ENCODE measurements around the gene PEAK1. TPM values are rescaled to one million over a fixed set of nuclear protein-coding genes. Genes with fewer than 3 reads are reported as not detected.
"Not testable (repeated sequence)": the region's sequence is repeated elsewhere in the genome, so short reads cannot be mapped to it uniquely, and the experiment has no call there.

The PEAK1 gene
- polyA plus RNA-seq, 10 donors = 28.4 to 42.5 (median 37.3) TPM

DNA sequence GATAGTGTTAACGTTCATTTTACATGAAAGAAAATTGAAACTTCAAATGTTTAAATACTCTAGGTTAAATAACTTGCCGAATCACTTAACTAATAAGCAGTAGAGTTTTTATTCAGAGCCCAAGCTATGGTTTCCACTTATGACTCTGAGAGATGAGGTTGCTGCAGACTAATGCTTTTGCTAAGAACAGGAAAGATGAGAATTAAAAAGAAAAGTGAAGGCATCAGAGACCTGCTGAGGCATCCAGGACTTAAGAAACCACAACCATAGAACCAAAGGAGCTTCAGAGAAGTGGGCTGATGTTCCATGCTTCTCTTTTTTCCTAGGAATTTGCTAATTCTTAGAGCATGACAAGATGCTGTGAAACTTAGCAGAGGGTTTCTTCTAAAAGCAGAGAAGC is 10.3 kb upstream of the PEAK1 start:
- DNase-seq = no peak

DNA sequence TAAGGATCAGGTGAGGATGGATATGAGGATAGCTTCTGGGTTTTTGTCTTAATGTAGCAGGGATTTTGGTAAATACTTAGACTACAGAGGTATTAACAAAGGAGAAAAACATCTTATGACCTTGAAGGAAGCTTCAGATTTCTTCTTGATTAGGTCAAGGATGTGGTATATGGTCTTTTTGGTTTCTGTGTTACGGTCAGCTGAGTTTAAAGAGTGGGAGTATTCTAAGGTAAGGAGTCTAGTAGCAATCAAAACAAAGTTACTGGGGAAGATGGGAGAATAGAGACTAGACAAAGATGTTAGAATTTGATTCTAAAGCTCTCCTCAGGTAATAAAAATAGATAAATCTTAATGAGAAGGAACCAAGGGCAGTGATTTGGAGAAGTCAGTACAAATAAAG is 7.0 kb upstream of the PEAK1 start:
- DNase-seq = no peak

DNA sequence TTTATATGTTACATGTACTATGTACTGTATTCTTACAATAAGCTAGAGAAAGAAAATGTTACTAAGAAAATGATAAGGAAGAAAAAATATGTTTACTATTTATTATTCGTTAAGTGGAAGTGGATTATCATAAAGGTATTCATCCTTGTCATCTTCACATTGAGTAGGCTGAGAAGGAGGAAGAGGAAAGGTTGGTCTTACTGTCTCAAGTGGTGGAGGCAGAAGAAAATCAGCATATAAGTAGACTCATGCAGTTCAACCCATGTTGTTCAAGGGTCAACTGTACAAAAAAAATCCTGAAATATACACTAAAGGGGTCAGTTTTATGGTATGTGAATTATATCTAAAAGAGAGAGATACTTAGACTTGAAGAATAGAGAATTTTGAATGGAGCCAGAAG is 6.5 kb upstream of the PEAK1 start:
- no peak for DNase-seq

DNA sequence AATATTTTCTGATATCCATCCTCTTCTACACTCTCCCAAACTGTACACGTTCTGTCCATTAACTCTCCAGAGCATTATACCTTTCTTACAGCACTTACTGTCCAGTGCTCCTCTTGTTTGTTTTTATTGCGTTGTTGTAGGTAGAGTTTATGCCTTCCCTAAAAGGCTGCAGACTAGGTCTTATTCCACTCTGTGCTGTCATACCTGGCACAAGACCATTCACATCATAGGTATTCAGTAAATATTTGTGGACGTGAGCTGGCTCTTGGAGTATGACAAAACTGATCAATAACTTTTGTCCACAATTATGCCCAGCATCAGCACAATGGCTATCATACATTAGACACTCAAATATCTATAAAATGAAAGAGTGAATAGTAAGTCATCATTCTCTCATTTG is 5.2 kb upstream of the PEAK1 start:
- no peak for DNase-seq

DNA sequence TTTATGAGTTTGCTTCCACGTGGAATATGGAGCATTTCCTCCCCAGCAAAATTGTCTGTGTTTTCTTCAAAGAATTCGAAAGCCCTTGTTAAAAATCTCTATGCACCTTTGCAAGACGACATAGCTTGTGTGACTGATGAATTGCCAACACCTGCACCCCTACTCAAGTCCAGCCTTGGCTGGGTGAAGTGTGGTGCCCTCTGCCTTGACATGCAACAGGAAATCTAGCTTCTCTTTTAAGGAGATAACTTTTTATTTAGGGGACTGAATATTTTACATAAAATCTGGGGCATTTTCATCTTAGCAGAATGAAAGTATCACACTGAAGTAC is 1.4 kb upstream of the PEAK1 start:
- no peak for DNase-seq

DNA sequence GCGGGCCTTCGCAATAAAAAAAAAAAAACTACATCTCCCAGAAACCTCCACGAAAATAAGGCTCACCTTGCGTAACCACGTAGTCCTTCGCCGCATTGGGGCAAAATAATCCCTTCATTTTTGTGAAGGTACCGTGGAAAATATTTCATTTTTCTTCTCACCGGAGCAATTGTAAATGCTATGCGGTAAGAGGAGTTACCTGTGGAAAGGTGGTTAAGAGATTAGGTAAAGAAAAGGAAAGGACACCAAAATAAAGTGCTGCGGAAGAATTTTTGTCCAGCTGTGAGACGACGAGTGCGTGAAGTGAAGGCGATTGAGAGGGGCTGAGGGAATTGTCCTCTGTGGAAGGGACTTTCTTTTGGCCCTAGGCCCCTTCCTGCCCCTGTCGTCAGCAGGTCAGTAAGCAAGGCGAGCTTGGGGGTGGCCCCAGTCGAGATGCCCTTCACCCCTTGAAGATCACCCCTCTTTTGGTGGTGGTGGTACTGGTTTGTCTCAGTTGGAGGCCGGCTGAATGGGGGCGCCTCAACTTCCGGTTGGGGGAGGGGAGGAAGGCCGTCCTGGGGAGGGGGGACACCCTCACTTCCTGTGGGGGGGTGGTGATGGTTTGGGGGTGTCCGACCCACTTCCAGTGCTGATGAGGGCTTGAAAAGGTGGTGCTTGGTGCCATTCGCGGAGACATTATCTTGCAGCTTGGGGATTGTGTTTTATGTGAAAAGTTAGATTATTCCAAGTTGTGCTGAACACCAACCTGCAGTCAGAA is 886 bp upstream of the PEAK1 start, which contains the start of gene HMG20A:
TSS of gene HMG20A (plus strand) at position 279 of the 760 bp plus-strand sequence. CDS start 37,520 bp downstream, outside the sequence.
- peak in 2 of 3 donors; percentile 91 to 96 for DNase-seq

DNA sequence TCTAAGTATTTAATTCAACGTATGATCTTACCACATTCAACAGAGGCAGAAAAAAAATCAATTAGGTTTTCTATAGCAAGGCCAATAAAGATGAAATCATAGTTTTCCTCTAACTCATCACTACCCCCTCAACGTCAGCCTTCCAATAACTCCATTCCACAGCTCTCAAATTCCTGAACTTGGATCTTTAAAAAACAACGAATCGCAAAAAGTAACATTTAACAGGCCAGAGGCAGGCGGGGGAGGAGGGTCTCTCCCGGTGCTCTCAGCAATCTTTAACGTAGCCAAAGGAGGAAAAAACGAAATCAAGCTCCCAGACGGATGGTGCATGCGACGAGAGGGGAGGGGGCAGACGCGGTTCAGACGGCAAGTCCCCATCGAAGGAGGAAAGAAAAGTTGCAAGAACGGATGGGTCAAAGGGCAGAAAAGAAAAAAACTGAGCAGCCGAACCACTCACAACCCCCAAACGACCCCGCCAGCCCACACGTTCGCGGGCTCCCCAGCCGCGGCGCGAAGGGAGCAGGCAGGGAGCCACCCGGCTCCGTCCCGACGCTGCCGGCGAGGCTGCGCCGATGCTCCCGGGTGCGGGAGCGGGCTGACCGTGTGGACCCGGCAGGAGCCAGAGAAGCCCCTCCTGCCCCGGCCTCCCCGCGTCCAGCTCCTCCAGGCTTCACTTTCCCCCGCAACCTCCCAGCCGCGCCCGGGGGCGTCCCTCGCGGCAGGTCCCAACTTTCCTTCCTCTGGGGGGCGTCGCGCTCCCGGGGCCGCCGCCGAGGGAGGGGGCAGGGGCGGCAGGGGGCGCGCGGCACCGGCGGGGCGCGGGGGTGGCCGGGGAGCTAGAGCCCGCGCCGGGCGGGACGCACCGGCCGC is 703 bp downstream of the PEAK1 start:
- DNase-seq = peak; percentile 53 to 87 (median 69)

DNA sequence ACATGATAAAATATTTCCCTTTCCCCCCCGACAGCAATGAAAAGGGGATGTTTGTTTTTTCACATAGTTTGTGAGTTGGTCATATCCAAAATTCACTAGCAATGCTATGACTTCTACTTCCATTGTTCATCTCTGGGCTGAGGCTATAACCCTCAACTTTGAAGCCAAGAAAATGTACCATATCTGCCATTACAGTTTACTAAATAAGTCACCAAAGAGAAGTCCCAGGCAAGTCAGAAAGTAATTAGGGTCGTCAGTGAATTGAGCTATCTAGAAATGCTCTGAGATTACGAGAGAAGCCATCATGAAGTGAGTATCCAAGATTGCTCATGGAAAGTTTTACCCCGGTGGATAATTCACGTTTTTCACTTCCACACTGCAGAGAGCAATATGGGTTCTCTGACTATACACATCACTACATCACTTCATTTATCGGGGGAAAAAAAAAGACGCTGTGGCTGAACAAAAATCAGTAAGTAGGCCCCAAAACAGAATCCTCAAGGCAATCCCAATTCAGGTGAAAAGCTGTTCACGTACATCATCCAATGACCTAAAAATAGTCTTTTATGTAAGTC is 1.4 kb downstream of the PEAK1 start:
- peak in 2 of 3 donors; percentile 48 to 56 for DNase-seq

DNA sequence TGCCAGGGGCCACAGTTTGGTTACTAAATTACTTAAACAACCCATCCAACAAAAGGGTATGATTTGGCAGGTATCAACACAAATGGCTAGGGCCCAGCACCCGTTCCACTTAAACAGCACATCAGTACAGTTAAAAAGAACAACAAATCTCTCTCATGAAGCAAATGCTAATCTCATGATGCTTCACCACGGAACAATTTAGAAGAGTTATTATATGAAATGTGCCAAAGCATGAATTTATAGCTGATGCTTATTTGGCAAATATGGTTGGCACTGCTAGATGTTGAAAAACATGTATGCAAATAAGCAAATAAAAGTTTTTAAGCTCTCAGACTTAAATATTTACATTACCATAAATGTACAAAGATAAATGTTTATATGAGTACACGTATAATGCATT is 2.3 kb downstream of the PEAK1 start:
- no peak for DNase-seq

DNA sequence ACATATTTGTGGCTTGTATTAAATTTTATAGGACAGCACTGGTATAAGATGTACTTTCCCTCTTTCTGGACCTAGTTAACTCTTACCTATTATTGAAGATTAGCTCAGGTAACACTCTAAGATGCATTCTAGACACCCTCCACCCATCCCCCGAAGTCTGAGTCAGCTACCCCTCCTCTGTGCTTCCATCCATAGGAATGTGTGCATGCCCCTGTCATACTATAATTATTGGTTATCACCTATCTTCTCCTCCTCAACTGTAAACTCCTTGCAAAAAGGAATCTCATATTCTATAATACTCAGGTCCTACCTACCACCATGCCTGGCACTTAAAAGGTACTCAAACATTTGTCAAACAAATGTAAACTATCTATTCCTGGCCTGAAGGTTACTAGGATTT is 3.0 kb downstream of the PEAK1 start:
- DNase-seq = no peak

DNA sequence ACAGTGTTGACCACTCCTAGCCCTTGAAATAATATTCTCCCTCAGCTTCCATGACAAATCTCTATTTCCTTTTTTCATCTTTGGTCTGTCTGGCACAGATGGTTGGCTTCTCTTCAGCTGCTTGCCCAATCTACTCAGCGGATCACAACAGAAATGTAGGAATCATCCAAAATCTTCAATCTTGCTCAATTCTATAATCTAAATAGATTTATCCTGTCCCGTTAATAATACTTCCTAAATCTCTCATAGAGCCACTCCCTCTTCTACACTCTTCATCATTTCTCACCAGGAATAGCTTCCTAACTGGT is 3.8 kb downstream of the PEAK1 start:
- DNase-seq = no peak

DNA sequence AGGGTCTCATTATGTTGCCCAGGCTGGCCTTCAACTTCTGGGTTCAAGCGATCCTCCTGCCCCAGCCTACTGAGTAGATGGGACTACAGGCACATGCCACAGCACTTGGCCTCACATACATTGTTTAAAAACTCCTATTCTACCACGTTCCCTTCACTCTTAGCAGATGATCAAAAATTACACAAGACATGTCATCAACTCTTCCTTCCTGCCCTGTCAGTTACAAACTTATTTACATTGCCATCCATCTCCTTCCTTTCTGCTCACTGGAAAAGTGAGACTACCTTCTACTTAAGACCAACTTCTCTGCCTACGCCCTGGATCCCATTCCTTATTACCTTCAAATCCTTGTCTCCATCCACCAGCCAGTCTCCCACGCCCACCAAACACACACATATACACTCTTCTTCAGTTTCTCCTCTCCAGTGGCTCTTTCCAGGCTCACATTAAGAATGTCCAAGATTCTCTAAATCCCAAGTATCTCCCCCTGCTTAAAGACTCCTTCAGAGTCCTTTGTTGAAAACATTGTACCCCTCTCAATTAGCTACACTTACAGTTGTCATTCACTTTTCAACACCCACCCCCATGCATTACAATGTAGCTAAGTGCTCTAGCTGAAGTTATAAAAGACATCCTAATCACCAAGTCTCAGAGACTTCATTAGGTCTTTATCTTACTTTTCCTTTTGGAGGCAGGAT is 4.3 kb downstream of the PEAK1 start:
- no peak for DNase-seq

DNA sequence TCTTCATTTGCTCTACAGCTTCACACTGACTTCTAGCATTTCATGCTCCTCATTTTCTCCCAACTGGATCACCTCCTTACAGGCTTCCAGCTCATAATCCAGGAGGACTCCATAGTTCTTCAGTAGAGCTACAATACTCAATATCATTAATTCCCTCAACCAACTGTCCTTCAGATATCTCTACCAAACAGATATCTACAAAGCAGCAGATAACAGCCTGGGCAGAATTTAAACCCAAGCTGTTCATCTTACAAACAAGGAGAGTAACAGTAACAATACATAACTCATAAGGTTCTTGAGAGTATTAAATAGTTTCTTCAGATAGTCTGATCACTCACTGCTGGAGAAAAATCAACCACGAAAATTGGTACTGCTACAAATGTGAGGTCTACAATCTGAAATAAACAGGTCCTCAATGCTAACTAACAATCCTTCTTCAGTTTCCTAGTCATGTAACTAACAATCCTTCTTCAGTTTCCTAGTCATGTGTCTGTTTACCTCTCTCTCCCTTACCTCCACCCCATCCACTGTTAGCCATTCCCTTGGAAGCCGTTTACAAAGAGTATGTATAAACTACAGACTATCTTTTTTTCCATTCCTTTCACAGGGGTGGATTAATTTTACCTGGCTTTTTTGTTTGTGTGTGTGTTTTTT is 5.0 kb downstream of the PEAK1 start:
- DNase-seq = no peak

DNA sequence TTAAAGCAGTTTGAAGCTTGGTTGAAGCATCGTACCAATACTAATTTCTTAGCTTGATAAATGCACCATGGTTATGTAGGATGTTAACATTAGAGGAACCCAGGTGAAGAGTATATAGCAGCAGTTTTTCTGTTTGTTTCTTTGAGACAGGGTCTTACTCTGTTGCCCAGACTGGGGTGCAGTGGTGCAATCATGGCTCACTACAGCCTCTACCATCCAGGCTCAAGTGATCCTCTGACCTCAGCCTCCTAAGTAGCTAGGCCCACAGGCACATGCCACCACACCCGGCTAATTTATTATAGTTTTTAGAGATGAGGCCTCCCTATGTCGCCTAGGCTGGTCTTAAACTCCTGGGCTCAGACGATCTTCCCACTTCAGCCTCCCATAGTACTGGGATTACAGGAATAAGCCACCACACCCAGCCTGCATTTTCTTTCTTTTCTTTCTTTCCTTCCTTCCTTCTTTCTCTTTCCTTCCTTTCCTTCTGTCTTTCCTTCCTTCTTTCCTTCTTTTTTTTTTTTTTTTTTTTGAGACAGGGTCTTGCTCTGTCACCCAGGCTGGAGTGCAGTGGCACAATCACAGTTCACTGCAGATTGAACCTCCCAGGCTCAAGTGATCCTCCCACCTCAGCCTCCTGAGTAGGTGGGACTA is 6.1 kb downstream of the PEAK1 start:
- no peak for DNase-seq

DNA sequence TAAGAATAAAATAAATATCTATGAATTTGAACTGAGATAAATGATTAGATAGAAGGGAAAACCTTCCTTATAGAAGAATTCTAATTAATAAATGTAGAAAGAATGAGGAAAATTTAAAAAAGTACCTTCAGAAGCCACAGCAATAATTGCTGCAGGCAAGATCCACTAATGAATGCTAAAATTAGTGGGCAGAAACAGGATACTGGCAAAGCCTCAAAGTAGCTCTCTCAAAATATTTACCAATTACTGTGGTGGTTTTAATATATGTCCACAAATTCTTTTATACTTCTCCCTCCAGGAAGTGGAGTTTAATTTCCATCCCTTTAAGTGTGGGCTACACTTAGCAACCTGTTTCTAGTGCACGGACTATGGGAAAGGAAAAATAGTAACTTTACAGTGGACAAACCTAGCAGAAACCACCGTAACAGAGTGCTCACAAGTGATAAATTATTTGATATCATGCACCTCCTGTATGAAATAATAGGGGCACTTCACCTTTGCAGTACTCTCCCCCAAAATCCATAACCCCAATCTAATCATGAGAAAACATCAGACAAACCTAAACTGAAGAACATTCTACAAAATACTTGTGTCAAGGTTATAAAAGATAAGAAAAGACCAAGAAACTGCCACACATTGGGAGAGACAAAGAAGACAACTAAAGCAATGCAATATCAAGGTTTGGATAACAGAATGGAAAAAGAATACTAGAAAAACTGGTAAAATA is 6.8 kb downstream of the PEAK1 start:
- DNase-seq = no peak

DNA sequence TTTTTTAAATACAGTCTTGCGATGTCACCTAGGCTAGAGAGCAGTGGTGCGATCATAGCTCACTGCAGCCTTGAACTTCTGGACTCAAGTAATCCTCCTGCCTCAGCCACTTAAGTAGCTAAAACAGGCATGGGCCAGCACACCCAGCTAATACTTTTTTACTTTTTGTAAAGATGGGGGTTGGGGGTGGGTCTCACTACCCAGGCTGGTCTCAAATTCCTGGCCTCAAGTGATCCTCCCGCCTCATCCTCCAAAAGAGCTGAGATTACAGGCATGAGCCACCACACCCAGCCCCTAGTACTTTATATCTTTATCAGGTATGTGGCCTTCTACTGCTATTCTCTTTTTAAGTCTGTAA is 8.3 kb downstream of the PEAK1 start:
- no peak for DNase-seq

DNA sequence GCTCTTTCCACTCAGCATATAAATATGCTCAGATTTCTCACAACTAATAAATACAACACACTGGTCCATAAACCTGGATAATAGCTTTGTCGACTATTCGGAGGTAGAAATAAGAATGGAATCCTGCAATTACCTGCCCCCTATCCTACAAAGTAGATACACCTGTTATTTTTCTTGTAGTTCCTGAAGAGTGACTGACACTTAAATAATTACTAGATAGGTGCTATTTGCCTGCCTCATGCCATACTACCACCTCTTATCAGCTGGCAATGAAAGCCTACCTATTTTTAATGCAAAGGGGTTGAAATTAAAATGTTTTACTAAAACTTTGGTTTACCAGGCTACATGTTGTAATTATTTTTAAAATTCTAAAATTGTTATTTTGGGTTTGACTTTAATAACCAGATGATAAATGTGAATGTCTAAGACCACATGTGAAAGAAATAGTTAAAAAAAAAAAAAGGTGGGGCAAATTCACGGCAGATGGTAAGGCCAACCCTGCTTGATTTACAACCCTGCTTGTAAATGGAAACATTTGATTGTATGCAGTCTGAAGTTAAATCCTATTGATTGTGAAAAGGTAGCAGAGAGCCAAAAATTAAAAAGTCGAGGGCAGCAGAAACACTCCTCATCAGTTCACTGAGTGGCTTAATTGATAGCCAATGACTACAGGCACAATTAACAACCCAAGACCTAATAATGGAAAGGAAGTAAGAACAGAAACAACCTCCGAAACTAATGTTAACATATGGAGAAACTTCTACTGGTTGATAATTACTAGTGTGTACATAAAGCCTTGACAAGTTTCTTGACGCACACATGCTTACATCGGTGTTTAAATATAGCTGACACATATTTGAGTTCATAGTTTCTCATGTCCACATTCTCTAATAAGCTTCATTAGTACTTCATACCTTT is 8.9 kb downstream of the PEAK1 start:
- no peak for DNase-seq

DNA sequence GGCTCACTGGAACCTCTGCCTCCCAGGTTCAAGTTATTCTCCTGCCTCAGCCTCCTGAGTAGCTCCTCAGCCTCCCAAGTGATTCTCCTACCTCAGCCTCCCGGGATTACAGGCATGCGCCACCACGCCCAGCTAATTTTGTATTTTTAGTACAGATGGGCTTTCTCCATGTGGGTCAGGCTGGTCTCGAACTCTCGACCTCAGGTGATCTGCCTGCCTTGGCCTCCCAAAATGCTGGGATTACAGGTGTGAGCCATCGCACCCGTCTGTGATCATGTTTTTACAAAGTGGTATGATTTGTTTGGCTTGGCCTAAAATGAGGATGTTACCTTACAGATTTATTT is 9.8 kb downstream of the PEAK1 start:
- not testable (repeated sequence) for DNase-seq

DNA sequence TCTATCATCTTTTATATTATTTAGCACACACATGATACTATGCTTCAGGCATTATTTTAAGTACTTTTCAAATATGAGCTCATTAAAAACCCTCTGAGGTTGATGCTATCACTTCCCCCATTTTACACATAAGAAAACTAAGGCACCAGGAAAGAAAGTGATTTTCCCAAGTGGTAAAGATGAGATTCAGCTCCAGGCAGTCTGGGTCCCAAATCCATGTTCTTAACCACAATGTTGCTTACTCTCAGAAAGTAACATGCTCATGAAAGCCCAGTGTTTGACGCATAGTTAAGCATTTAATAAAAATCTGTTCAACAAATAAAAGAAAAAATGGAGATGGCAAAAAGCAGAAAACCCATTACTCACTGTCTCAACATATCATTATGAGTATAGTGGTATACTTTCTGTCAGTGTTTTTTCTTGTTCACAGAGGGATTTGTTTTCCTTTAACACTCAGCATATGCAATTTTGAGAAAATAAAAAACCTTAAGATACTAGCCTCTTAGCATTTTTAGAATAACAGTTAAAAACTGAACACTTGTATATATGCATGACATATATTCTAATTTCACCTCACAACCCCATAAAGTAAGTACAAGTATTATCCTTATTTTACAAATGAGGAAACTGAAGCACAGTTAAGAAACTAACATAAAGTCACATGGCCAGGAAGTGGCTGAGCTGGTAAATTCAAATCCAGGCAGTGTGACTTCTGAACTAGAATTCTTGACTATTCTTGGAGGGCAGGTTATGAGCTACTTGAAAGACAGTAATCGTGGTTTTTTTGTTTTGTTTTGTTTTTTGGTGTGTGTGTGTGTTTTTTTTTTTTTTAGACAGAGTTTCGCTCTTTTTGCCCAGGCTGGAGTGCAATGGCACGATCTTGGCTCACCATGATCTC is 10.4 kb downstream of the PEAK1 start:
- DNase-seq = no peak

All from muscle of back (tissue), 11 donors.